Effector CD4-positive, alpha-beta T cell (primary cell): ENCODE measurements around the gene NPHP3.

ENCODE experiments used
- DNase-seq: peaks from one replicate; pipeline ENCODE4 v3.0.0-alpha.2; 2020

NPHP3 gene

GRCh38 chr3:132682201-132682600, 40.0 kb downstream of the NPHP3 start:
- DNase-seq, result no peak

- no peak for DNase-seq
Measured at GRCh38 chr3:132681421-132681820, 40.8 kb downstream of the NPHP3 start.

- no peak for DNase-seq
Measured at GRCh38 chr3:132679911-132680310, 42.3 kb downstream of the NPHP3 start.

- no peak for DNase-seq
Measured at GRCh38 chr3:132675408-132675807, 46.8 kb downstream of the NPHP3 start.

- DNase-seq, result no peak
Measured at GRCh38 chr3:132669256-132669777, 52.9 kb downstream of the NPHP3 start.

GRCh38 chr3:132665230-132665745, 56.9 kb downstream of the NPHP3 start:
- DNase-seq, result no peak

- DNase-seq, result no peak
Measured at GRCh38 chr3:132662212-132662611, 60.0 kb downstream of the NPHP3 start.

GRCh38 chr3:132661101-132661500, 61.1 kb downstream of the NPHP3 start:
- DNase-seq, result no peak

- no peak for DNase-seq
Measured at GRCh38 chr3:132660811-132661070, 61.5 kb downstream of the NPHP3 start.

- DNase-seq, result peak; percentile 61
Measured at GRCh38 chr3:132660052-132660810, 62.0 kb downstream of the NPHP3 start, which contains the start of gene UBA5. Gene UBA5 (plus strand): TSS chr3:132660329. CDS start chr3:132660538, 209 bp downstream.

GRCh38 chr3:132659365-132660051, 62.7 kb downstream of the NPHP3 start, which contains the start of gene ACAD11:
Gene ACAD11 (minus strand): TSS chr3:132659809. CDS start chr3:132659751, 58 bp downstream.
- DNase-seq, result peak; percentile 3

GRCh38 chr3:132659000-132659364, 63.2 kb downstream of the NPHP3 start:
- no peak for DNase-seq

- no peak for DNase-seq
Measured at GRCh38 chr3:132657869-132658747, 64.1 kb downstream of the NPHP3 start.

GRCh38 chr3:132655471-132655870, 66.7 kb downstream of the NPHP3 start:
- no peak for DNase-seq

- DNase-seq, result no peak
Measured at GRCh38 chr3:132654721-132655120, 67.5 kb downstream of the NPHP3 start.

GRCh38 chr3:132654190-132654589, 68.0 kb downstream of the NPHP3 start:
- DNase-seq, result no peak

GRCh38 chr3:132652640-132653270, 69.5 kb downstream of the NPHP3 start:
- no peak for DNase-seq

GRCh38 chr3:132650153-132650552, 72.1 kb downstream of the NPHP3 start:
- DNase-seq, result no peak

GRCh38 chr3:132645058-132645457, 77.2 kb downstream of the NPHP3 start:
- no peak for DNase-seq

- DNase-seq, result no peak
Measured at GRCh38 chr3:132643366-132643765, 78.8 kb downstream of the NPHP3 start.

GRCh38 chr3:132642539-132642847, 79.7 kb downstream of the NPHP3 start:
- no peak for DNase-seq

GRCh38 chr3:132641837-132642538, 80.2 kb downstream of the NPHP3 start:
- no peak for DNase-seq
